ENCODE measurements around the gene UFSP1. TPM values are rescaled to one million over a fixed set of nuclear protein-coding genes. Genes with fewer than 3 reads are reported as not detected.

The UFSP1 gene
- total and polyA plus RNA-seq, 2 of the 13 experiments (the other 11 are each of a cell fraction or from before 2014, with no cell fraction given), result 0.65 to 3.3 TPM

GRCh38 chr7:100874577-100875355 lies 14.7 kb downstream of the UFSP1 start, which contains the start of gene SRRT (continued):
- TF ChIP-seq MEF2D (CRISPR knock-in tag; IDR thresholded peaks at IDR 0.05) (peak; percentile 65), TFAP4 (IDR thresholded peaks at IDR 0.05; ENCODE audit: borderline replicate concordance, low read depth) (peak; percentile 25; the same call in 1 of the 2 replicates), ZNF782 (CRISPR knock-in tag; IDR thresholded peaks at IDR 0.05; ENCODE audit: borderline replicate concordance) (peak; percentile 81; the same call in 1 of the 2 replicates), ZNF263 (CRISPR knock-in tag; IDR thresholded peaks at IDR 0.05) (no peak), PHB2 (IDR thresholded peaks at IDR 0.05; ENCODE audit: partially characterized antibody) (no peak), SNAPC5 (CRISPR knock-in tag; IDR thresholded peaks at IDR 0.05; ENCODE audit: borderline replicate concordance) (0 out of 2 replicates have a peak, but pooled peaks have one; percentile 56), E2F1 (CRISPR knock-in tag; IDR thresholded peaks at IDR 0.05) (peak; percentile 94), ZIK1 (CRISPR knock-in tag; IDR thresholded peaks at IDR 0.05; ENCODE audit: borderline replicate concordance, low read depth) (0 out of 2 replicates have a peak, but pooled peaks have one; percentile 49), ZNF232 (CRISPR knock-in tag; IDR thresholded peaks at IDR 0.05; ENCODE audit: borderline replicate concordance) (peak; percentile 12; the same call in 1 of the 2 replicates), TBL1XR1 (IDR thresholded peaks at IDR 0.05; ENCODE audit: borderline replicate concordance, low read length, partially characterized antibody) (no peak), SP5 (CRISPR knock-in tag; IDR thresholded peaks at IDR 0.05; ENCODE audit: borderline replicate concordance, low read depth) (peak; percentile 96), RFXAP (CRISPR knock-in tag; IDR thresholded peaks at IDR 0.05; ENCODE audit: borderline replicate concordance) (peak; percentile 49; the same call in 1 of the 2 replicates), ZBTB2 (CRISPR knock-in tag; IDR thresholded peaks at IDR 0.05; ENCODE audit: low read depth) (peak; percentile 91), MLX (CRISPR knock-in tag; IDR thresholded peaks at IDR 0.05) (0 out of 2 replicates have a peak, but pooled peaks have one; percentile 34), SMYD3 (CRISPR knock-in tag; IDR thresholded peaks at IDR 0.05) (0 out of 2 replicates have a peak, but pooled peaks have one; percentile 24), GMEB1 (CRISPR knock-in tag; IDR thresholded peaks at IDR 0.05; ENCODE audit: borderline replicate concordance) (peak; percentile 92), IRF2 (CRISPR knock-in tag; IDR thresholded peaks at IDR 0.05) (peak; percentile 96), BRD4 (CRISPR knock-in tag; IDR thresholded peaks at IDR 0.05) (peak; percentile 69; the same call in 1 of the 2 replicates), RBM22 (optimal IDR thresholded peaks at IDR 0.05; ENCODE audit: low read length) (peak; percentile 39), E2F5 (CRISPR knock-in tag; conservative IDR thresholded peaks at IDR 0.05) (peak; percentile 71; the same call in 1 of the 2 replicates), CBX5 (CRISPR knock-in tag; IDR thresholded peaks at IDR 0.05; ENCODE audit: borderline replicate concordance) (peak; percentile 82)

Measured in HepG2 (cell line).